ENCODE measurements around the gene TAF12.
"Not testable (repeated sequence)": the region's sequence is repeated elsewhere in the genome, so short reads cannot be mapped to it uniquely, and the experiment has no call there.

The TAF12 gene

DNA sequence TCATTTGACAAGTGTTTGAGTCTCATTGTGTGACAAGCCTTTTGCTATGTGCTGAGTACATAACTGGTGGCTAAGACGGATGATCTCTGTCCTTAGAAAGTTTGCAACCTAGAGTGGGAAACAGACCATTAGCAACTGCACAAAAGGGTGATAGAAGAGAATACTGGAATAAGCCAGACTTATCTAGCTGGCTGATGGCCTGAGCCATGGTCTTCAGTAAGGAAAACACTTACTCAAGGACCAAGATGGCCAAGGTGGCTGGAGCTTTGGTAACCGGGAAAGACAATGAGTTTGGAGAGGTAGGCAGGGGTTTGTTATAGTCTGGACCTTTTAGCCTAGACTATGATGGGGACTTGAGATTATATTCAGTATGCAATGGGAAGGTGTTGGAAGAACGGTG, 1.6 kb upstream of the TAF12 start:
- DNase-seq, result no peak

DNA sequence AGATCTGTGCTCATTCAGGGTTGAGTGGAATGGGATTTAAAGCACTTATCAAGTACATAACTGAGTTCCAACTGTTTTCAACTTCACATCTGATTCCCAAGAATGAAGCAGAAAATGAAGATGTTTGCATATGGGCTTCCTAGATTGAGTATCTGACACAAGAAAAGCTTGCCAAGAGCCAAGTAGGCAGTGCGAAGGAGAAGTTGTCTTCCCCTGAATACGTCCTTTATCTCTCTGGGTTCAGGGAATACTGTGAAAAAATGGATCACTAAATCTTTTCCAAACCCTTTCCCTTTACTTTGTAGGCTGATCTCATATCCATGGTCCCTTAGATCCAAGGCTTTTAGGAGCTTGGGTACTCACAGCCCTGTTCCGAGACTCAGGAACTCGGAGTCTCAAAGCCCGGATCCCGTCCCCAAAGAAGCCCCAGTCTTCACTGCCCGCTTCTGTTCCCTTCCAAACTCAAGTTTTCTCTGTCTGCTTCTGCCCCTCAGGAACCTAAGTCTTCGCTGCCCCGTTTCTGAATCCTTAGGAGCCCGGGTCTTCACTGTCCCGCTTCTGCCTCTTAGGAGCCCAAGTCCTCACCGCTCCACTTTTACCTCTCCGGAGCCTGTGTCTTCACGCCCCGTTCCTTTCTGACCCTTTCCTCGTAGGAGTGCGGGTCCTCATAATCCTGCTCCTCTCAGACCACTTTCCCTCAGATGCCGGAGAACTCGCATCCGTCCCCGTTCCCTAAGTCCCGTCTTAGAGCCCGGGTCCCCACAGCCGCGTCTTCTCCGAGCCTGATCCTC, 616 bp downstream of the TAF12 start:
- peak in 1 of 2 donors; percentile 39 for DNase-seq

DNA sequence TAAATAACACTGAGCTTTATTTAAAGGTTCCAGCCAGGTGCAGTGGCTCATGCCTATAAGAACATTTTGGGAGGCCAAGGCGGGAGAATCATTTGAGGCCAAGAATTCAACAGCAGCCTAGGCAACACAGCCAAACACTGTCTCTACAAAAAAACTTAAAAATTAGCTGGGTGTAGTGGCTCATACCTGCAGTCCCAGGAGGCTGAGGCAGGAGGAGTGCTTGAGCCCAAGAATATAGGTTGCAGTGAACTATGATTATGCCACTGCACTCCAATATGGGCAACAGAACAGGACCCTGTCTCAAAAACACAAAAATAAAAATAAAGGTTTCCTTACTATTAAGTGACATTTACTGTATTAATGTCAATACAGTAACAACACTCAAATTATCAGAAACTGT, 2.1 kb downstream of the TAF12 start:
- peak in 1 of 2 donors; percentile 5 for DNase-seq

DNA sequence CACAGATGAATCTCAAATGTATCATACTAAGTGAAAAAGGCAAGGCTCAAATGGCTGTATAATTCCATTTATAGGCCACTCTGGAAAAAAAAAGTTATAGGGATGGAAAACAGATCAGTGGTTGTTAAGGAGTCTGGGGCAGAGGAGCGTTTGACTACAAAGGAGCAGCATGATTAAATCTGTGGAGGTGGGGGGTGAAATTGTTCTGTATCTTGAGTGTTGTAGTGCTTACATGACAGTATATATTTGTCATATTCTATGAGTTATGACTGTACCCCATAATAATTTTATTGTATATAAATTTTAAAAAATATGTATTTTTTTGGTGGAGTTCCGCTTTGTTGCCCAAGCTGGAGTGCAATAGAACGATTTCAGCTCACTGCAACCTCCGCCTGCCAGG, 10.3 kb downstream of the TAF12 start:
- no peak for DNase-seq

DNA sequence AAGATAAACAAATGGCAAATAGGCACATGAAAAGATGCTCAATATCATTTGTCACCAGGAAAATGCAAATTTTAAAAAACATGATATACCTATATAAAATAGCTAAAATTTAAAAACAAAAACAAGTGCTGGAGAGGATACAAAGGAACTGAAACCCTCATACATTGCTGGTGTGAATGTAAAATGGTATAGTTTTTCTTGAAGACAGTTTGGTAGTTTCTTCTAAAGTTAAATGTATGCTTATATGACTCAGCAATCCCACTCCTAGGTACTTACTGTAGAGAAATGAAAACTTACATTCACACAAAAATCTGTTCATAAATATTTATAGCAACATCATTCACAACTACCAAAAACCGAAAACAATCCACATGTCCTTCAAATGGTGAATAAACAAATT, 11.2 kb downstream of the TAF12 start:
- no peak for DNase-seq

DNA sequence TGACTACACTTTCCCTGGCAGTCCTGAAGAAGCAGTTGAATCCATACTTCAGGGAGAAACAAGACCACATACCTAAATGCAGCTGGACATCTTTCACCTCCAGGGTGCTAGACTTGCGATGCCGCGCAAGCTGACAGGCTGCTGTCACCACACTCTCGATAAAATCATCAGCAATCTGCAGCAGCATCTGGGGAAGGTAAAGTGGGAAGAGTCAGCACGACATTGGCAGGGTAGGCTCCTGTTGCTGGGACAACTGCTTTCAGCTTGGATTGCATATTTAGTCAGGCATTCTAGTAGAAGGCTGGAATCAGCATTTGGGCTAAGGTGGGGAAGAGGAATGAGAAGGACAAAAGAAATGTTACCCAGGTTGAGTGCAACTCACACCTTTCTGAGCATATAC, 29.7 kb downstream of the TAF12 start:
- no peak for DNase-seq

DNA sequence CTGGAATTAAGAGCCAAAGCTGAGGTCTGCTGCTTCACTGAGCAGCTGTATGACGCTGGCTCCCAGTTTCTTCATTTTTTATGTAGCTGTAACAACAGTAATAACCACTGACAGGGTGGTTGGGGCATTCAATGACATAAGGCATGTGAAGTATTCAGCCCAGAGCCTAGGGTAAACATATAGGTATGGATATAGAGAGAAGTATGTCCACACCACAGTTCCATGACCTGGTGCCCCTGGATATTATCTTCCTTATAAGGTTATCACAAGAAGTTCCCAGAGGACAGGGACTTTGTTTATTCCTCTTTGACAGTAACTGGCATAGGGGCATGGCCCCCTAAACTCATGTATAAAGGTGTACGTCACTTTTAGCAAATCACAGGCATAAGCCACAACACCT, 36.1 kb downstream of the TAF12 start:
- DNase-seq, result no peak

DNA sequence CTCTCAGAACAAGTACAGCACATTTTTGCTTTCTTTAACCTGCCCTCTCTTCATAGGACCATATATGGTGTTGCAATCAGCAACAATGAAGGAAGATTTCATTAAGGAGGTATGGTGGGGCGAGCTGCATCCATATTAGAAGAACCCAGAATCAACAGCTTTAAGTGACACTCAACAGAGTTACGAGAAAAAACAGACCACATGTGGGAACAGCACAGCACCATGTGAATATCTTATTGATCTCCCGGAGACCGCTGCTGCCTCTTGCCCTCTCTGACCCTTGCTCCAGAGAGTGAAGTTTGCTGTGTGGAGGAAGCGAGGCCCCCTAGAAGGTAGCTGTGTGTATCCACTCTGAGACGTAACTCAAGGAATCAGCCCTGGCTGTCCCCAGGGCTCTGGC, 37.9 kb downstream of the TAF12 start:
- DNase-seq, result no peak

DNA sequence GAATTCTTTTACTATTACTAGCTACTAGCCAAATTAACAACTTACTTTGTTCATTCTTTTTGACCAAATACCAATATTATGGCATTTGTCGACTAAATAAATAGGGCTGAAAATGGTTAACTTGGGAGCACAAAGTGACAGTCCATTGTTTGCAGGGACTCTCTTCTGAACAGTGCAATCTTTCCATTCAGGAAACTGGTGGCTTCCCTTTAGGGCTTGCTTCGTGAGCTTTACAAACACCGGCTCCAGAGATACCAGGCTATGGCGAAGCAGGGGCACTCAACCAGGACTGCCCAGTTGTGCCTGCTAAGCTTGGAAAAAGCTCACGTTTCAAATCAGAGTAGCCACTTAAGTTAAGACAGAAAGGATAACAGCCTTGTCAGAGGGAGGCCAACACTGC, 38.5 kb downstream of the TAF12 start:
- no peak for DNase-seq

DNA sequence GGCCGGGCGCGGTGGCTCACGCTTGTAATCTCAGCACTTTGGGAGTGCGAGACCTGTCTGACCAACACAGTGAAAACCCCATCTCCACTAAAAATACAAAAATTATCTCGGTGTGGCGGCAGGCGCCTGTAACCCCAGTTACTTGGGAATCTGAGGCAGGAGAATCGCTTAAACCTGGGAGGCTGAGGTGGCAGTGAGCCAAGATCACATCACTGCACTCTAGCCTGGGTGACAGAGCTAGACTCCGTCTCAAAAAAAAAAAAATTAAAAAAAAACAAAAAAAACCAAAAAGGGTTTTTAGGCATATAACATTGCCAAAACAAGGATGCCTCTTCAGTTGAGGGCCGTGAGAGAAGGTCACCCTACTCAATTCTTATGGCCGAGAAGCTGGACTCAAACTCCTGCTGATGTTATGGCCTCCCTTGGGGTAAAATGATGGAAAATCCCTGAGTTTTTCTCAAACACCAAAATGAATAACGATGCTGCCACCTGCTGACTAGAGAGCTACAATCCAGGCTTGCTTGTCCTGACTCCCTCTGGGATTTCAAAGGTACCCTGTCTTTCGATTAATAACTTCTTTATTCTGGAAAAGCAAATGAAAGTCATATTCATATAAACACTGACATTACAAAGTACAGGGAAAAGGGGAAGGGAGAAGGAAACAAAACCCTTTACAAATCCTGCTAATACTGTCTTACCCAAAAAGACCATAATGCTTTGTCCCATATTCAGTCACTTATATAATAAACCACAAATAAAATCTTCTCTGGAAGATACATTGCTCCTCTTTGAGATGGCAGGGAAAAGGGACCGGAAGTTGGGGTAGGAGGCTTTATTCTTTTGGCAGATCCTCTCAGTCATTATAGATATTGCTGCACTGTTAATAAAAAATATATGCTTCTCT, 40.1 kb downstream of the TAF12 start:
- DNase-seq, result peak in 1 of 2 donors; percentile 42

DNA sequence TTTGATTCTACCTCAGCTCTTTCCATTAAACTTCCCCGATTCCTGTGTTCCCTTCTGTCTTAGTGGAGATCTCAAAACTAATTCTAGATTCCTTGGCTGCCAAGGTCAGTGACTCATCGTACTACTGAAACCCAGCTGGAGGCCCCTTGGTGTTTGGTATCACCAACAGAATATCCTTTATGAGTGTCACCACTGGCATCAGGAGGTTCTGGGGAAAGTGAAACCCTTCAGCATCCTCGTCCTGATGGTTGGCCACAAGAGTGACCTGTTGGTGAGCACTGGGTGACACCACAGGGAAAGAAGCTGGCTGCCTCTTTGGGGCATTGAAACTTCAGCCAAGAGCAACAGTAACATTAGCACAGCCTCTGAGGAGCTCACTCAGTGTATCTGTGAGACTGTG, 41.2 kb downstream of the TAF12 start:
- DNase-seq, result no peak

DNA sequence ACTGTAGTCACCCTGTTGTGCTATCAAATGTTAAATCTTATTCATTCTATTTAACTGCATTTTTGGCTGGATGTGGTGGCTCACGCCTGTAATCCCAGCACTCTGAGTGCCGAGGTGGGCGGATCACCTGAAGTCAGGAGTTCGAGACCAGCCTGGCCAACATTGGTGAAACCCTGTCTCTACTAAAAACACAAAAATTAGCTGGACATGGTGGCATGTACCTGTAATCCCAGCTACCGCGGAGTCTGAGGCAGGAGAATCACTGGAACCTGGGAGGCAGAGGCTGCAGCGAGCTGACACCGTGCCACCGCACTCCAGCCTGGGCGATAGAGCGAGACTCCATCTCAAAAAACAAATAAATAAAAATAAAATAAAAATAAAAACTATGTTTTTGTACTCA, 46.6 kb downstream of the TAF12 start:
- not testable (repeated sequence) for DNase-seq

DNA sequence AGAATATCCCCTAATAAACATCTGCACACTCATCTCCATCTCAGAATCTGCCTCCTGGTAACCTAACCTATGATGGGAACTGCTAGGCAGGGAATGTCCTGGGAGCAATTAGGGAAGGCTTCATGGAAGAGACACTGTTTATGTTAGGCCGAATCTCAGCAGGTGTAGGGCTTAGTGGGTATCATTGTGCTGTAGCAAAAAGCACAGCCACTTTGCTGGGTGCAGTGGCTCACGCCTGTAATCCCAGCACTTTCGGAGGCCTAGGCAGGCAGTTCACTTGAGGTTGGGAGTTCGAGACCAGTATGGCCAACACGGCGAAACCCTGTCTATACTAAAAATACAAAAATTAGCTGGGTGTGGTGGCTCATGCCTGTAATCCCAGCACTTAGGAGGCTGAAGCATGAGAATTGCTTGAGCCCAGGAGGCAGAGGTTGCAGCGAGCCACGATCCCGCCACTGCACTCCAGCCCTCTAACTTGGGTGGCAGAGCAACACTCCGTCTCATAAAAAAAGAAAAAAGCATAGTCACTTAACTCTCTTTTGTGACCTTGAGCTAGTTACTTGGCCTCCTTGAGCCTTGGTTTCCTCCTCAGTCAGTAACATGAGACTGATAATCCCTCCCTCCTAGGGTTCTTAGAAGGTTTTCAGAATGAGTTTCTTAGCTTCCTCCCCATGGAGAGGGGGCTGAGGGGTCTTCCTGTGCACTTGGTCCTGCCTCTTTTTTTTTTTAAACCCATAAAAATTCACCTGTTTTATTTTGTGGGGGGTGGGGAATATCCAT, 47.3 kb downstream of the TAF12 start:
- no peak for DNase-seq

DNA sequence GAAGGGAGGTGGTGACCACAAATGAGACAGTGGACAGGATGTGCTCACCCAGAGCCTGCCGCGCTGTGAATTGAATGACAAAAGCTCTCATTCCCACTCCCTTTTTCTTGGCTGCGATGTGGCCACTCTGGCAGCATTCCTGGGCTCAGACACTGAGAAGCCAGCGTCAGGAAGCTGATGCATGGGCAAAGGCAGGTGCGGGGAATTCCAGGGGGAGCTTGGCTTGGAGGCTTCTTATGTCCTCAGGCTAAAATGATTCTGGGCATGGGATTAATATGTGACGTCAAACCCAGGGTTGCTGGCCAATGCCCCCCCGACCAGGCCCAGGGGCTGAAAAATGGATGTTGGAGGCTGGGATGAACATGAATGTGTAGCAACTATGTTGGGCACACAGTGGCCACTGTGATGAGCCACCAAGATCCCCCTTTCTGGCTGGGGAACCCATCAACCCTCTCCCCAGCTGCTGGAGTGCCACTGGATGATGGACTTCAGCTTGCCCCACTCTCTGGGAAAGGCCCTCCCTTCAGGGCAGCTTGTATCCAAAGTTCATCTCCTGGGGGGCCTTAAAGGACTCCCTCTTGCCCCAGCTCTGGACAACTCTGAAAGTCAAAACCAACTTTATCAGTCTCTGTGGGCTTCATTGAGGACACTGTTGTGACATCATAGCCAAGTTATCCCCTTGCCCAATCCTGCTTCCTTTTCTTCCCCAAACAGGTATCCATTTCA, 48.0 kb downstream of the TAF12 start:
- not testable (repeated sequence) for DNase-seq

DNA sequence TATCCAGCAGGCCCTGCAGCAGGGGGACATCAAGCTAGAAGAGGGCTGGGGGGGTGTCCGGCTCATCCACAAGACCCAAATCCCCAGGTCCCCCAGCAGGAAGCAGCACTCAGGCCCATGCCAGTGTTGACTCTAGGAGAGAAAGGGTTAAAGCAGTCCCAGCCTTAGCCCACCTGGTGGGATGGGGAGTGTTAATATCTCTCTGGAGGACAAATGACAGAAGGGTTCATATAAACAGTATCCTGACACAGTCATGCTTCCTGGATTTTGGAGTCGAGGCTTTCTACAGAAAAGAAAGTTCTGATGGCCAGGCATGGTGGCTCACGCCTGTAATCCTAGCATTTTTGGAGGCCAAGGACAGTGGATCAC, 48.9 kb downstream of the TAF12 start:
- DNase-seq, result not testable (repeated sequence)

DNA sequence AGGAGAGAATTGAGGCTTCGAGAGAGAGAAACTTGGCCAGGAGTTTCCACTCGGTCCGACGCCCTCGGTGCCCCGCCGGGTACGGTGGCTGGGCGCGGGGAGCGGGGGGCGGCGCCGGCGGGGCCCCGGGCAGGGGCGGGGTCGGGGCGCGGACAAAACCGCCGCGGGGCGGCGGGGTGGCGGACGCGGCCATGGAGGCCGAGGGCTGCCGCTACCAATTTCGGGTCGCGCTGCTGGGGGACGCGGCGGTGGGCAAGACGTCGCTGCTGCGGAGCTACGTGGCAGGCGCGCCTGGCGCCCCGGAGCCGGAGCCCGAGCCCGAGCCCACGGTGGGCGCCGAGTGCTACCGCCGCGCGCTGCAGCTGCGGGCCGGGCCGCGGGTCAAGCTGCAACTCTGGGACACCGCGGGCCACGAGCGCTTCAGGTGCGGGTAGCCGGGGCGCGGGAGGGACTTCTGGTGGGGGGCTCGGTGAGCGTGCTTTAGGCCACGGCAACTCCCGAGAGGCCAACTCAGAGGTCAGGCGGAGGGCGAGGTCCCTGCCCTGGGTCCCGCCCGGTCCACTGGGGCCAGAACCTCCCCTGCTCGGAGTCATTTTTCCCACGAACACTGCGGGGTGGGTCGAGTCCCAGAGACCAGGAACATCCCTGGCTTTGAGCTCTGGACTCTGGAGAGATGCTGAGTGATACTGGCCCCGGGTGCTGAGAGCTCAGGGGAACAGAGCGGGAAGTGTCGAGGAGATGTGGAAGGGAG, 50.4 kb downstream of the TAF12 start:
- no peak for DNase-seq

DNA sequence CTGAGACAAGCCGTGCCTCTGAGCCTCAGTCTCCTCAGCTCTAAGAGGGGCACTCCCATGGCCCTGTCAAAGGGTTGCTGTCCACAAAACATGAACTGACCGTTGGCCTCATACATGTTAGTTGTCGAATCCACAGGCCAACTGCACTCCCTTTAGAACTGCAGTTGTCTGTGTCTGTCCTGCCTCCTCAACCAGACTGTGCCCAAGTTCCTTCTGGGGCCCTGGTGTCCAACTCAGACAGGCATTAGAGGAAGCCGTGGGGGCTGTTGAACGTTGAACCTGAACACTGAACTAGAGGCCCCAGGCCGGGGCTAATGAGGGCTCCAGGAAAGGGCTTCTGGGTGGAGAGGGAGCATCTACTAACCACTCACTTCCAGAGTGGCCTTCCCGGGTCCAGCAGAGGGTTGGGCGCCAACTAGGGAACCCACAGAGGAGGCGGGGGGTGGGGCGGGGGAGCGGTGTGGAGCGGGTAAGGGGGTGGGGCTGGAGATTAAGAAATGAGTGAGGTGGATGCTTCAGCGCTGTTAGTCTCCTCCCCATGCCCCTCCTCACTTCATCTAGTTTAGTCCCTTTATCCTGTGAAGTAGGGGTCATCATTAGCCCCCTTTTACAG, 51.1 kb downstream of the TAF12 start, which contains the start of gene RAB42:
RAB42 (plus strand) TSS at position 558 of the 613 bp plus-strand sequence. CDS start 247 bp downstream, outside the sequence.
- DNase-seq, result no peak

DNA sequence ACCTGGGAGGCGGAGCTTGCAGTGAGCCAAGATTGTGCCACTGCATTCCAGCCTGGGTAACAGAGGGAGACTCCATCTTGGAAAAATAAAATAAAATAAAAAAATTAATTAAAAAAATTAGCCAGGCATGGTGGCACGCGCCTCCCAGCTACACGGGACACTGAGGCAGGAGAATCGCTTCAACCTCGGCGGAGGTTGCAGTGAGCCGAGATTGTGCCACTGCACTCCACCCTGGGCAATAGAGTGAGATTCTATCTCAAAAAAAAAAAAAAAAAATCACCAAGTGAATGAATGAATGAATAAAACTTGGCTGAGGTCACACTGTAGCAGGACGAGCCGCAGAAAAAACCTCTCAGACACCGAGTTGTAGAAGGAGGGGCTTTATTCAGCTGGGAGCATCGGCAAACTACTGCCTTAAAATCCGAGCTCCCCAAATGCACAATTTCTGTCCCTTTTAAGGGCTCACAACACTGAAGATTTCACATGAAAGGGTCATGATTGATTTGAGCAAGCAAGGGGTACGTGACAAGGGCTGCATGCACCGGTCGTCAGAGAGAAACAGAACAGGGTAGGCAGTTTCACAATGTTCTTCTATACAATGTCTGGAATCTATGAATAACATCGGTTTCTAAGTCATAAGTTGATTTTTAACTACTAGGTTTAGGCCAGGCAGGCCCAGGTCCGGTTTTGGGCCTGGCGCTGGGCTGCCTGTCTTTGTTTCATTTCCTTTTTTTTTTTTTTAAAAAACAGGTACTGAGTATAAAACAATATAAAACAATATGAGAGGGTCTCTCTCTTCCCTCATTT, 56.1 kb downstream of the TAF12 start:
- not testable (repeated sequence) for DNase-seq

DNA sequence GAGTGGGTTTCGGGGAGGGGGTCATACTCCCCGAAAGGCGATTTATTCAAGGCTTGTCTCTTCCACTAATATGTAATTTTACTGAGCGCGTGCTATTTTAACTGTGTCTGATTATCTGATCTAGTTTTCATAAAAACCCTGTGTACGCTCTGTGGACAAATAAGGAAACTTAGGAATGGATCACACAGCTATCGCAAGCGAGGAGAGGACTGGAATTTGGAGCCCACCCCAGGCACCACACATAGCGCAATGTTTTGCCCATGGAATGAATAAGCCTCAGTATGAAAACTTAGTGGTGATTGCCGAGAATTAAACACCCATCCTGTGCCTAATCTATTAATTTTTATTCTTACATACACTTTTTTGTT, 60.6 kb downstream of the TAF12 start:
- no peak for DNase-seq

DNA sequence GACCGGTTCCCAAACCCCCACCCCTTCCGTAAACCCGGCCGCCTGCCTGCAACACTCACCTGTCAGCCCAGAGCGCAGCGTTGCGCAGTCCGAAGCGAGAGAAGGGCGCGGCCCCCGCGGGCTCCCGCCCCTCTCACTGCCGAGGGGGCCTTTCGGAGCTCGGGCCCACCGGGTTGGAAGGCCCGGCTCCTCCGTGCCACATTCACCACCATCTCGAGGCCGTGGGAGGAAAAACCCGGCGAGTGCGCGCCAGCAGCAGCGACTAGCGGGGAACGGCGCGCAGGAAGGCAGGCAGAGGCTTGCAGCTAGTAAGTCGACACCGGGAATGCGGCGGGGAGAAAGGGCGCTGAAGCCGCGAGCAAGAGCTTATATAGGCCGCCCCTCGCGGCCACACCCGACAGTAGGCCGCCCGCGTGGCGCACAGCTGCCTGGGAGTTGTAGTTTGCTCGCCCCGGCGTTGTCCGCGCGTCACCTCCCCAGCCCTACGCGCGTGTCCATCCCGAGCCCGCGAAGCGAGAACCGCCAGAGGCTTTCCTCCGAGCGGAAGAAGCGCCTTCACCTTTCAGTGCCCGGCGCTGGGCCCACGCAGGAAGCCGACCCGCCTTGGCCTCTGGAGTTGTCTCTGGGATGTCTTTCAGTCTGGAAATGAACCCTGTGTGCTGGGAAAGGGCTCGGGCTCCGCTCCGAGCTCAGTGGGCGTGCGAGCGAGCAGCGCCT, 61.2 kb downstream of the TAF12 start:
- peak; percentile 91 to 93 for DNase-seq

Data from bone marrow (tissue), 2 donors.